GM23338 (cell line): Measurements from ENCODE around the gene ZC3H12C. TPM values are rescaled to one million over a fixed set of nuclear protein-coding genes. Genes with fewer than 3 reads are reported as not detected.

Experiments used
- ATAC-seq: fragments of 200-7000 bp; cut with Tn5 transposase; 3 replicates; pipeline ENCODE4 v1.9.1; 2020
- DNase-seq: peaks from one replicate; pipeline ENCODE4 v3.0.0-alpha.2; 2015; ENCODE audit warnings: low spot score
- H2AFZ ChIP-seq: fragments of 200-600 bp; sonication (generic); 2 replicates; pipeline ENCODE4 v1.8.0; 2016; ENCODE audit warnings: antibody characterized with exemption, mild to moderate bottlenecking, moderate library complexity
- H3F3A ChIP-seq: fragments of 200-600 bp; sonication (generic); replicated peaks from 2 replicates; pipeline ENCODE4 v1.8.0; 2017; ENCODE audit warnings: antibody characterized with exemption, mixed run types, low read depth
- H3K27ac ChIP-seq: fragments of 200-600 bp; sonication (generic); 2 replicates; pipeline ENCODE4 v1.6.1; 2016; ENCODE audit warnings: low read depth
- H3K27me3 ChIP-seq: fragments of 200-600 bp; sonication (generic); 2 replicates; pipeline ENCODE4 v1.8.0; 2016; ENCODE audit warnings: mild to moderate bottlenecking, mixed run types, moderate library complexity; ENCODE audit not compliant: insufficient read depth
- H3K36me3 ChIP-seq: fragments of 200-600 bp; sonication (generic); 2 replicates; pipeline ENCODE4 v1.8.0; 2016; ENCODE audit warnings: mild to moderate bottlenecking; ENCODE audit not compliant: insufficient read depth
- H3K4me1 ChIP-seq: fragments of 200-600 bp; sonication (generic); 2 replicates; pipeline ENCODE4 v1.8.0; 2016; ENCODE audit warnings: mild to moderate bottlenecking, moderate library complexity; ENCODE audit not compliant: insufficient read depth
- H3K4me2 ChIP-seq: fragments of 200-600 bp; sonication (generic); 2 replicates; pipeline ENCODE4 v1.7.1; 2017; ENCODE audit warnings: mixed run types
- H3K4me3 ChIP-seq: fragments of 200-600 bp; sonication (generic); 2 replicates; pipeline ENCODE4 v1.6.1; 2016; ENCODE audit warnings: mixed run types
- H3K79me2 ChIP-seq: fragments of 200-600 bp; sonication (generic); replicated peaks from 2 replicates; pipeline ENCODE4 v1.8.0; 2017; ENCODE audit warnings: mild to moderate bottlenecking; ENCODE audit not compliant: insufficient read depth
- H3K9me2 ChIP-seq: fragments of 200-600 bp; sonication (generic); 2 replicates; pipeline ENCODE4 v1.8.0; 2017; ENCODE audit not compliant: insufficient read depth
- H4K20me1 ChIP-seq: fragments of 200-600 bp; sonication (generic); replicated peaks from 2 replicates; pipeline ENCODE4 v1.8.0; 2017; ENCODE audit warnings: mild to moderate bottlenecking; ENCODE audit not compliant: insufficient read depth
- H3K27ac Mint-ChIP-seq: 2 replicates; pipeline ENCODE4 v1.8.0; 2020; ENCODE audit warnings: inconsistent platforms, mild to moderate bottlenecking, moderate library complexity, mixed read lengths
- H3K27me3 Mint-ChIP-seq: 3 replicates; pipeline ENCODE4 v1.8.0; 2022; ENCODE audit warnings: low read depth, mild to moderate bottlenecking, moderate library complexity, mixed read lengths, inconsistent platforms; ENCODE audit not compliant: insufficient read depth, poor library complexity
- H3K36me3 Mint-ChIP-seq: 3 replicates; pipeline ENCODE4 v1.8.0; 2021; ENCODE audit warnings: low read depth, mild to moderate bottlenecking, inconsistent platforms, moderate library complexity, mixed read lengths
- H3K4me1 Mint-ChIP-seq: 3 replicates; pipeline ENCODE4 v1.8.0; 2020; ENCODE audit warnings: mild to moderate bottlenecking, inconsistent platforms, mixed read lengths
- H3K4me3 Mint-ChIP-seq: 3 replicates; pipeline ENCODE4 v1.8.0; 2021; ENCODE audit warnings: moderate library complexity, mild to moderate bottlenecking, inconsistent platforms, mixed read lengths
- H3K9me3 Mint-ChIP-seq: 3 replicates; pipeline ENCODE4 v1.8.0; 2020; ENCODE audit warnings: moderate library complexity, mild to moderate bottlenecking, inconsistent platforms, mixed read lengths
- CREB1 ChIP-seq: fragments of 250-450 bp; sonication (Bioruptor Pico); IDR thresholded peaks from 2 replicates; pipeline ENCODE4 v1.5.0; 2020; ENCODE audit warnings: low read depth, mild to moderate bottlenecking, moderate library complexity
- CTCF ChIP-seq, 2 experiments: fragments of 200-600 bp in 1 of 2; sonication (generic) in 1 of 2; conservative IDR thresholded peaks; 2 replicates each; pipeline versions ENCODE4 v1.5.1 to v1.6.1; 2016 to 2017; ENCODE audit warnings: antibody characterized with exemption in 2 of 2, low read depth in 2 of 2, mild to moderate bottlenecking in 2 of 2, moderate library complexity in 1 of 2
- ETS1 ChIP-seq: IDR thresholded peaks from 2 replicates; pipeline ENCODE4 v1.6.1; 2016; ENCODE audit warnings: antibody characterized with exemption
- EZH2 ChIP-seq: fragments of 200-600 bp; sonication (generic); IDR thresholded peaks from one replicate; pipeline ENCODE4 v1.8.0; 2017; ENCODE audit warnings: antibody characterized with exemption, mild to moderate bottlenecking, low read depth; ENCODE audit not compliant: unreplicated experiment
- EZH2phosphoT487 ChIP-seq: fragments of 200-600 bp; sonication (generic); IDR thresholded peaks from one replicate; pipeline ENCODE4 v1.8.1; 2018; ENCODE audit warnings: antibody characterized with exemption; ENCODE audit not compliant: unreplicated experiment
- JUNB ChIP-seq: IDR thresholded peaks from one replicate; pipeline ENCODE4 v1.6.1; 2016; ENCODE audit warnings: antibody characterized with exemption; ENCODE audit not compliant: unreplicated experiment
- NANOG ChIP-seq: IDR thresholded peaks from 2 replicates; pipeline ENCODE4 v1.6.1; 2016; ENCODE audit warnings: antibody characterized with exemption, borderline replicate concordance
- POLR2AphosphoS5 ChIP-seq: IDR thresholded peaks from 2 replicates; pipeline ENCODE4 v1.6.1; 2016; ENCODE audit warnings: antibody characterized with exemption, low read depth
- REST ChIP-seq: IDR thresholded peaks from one replicate; pipeline ENCODE4 v1.6.1; 2018; ENCODE audit warnings: antibody characterized with exemption; ENCODE audit not compliant: unreplicated experiment
- STAT1 ChIP-seq: IDR thresholded peaks from one replicate; pipeline ENCODE4 v1.6.1; 2016; ENCODE audit warnings: antibody characterized with exemption; ENCODE audit not compliant: unreplicated experiment
- ZNF114 ChIP-seq: fragments of 250-450 bp; sonication (Bioruptor Pico); IDR thresholded peaks from 2 replicates; pipeline ENCODE4 v1.5.0; 2020; ENCODE audit warnings: mild to moderate bottlenecking, moderate library complexity
- ZNF331 ChIP-seq: fragments of 250-450 bp; sonication (Bioruptor Pico); IDR thresholded peaks from 2 replicates; pipeline ENCODE4 v1.5.0; 2020; ENCODE audit warnings: low read depth, mild to moderate bottlenecking, moderate library complexity
- ZNF462 ChIP-seq: fragments of 250-450 bp; sonication (Bioruptor Pico); IDR thresholded peaks from 2 replicates; pipeline ENCODE4 v1.5.0; 2020; ENCODE audit warnings: mild to moderate bottlenecking, moderate library complexity
- polyA plus RNA-seq: library from polyadenylated mRNA; unstranded; fragments of >200 nt; fragmentation: Nextera tagmentation; extraction: Ambion mirVana; gene quantifications from 2 replicates; pipeline ENCODE4 v1.2.1, GENCODE V29; 2016
- total RNA-seq: library from RNA; depleted of rRNA; stranded (reverse); fragments of >200 nt; shearing (Covaris generic); gene quantifications from 2 replicates; pipeline ENCODE4 v1.2.3, GENCODE V29; 2014

Gene ZC3H12C
- total and polyA plus RNA-seq, 2 experiments from 2014 or later: 0.55 to 2.4 TPM

GRCh38 chr11:110186456-110186855, 93.3 kb downstream of the ZC3H12C start:
- no peak overlapping the region for H3K27ac Mint-ChIP-seq
- Histone ChIP-seq H3K36me3 (no peaks in the 10 kb centered on the region), H3F3A (no peaks in the 10 kb centered on the region), H3K4me1 (peaks cover 18% of the 10 kb centered on the region), H3K9me2 (peaks cover 5% of the 10 kb centered on the region; the same call in 1 of the 2 replicates), H3K27ac (no peak overlapping the region), H3K79me2 (no peaks in the 10 kb centered on the region), H3K4me3 (no peak overlapping the region), H4K20me1 (no peaks in the 10 kb centered on the region), H3K4me2 (peak overlapping the region; percentile 55), H3K27me3 (no peaks in the 10 kb centered on the region), H2AFZ (peak overlapping the region; percentile 47; the same call in 1 of the 2 replicates)
- H3K9me3 Mint-ChIP-seq: no peaks in the 10 kb centered on the region
- TF ChIP-seq CTCF (conservative IDR thresholded peaks at IDR 0.05; ENCODE audit: low read depth in 2 of 2) (no peak), REST (no peak), EZH2 (no peak), CREB1 (CRISPR knock-in tag) (no peak), ZNF462 (CRISPR knock-in tag) (no peak), STAT1 (no peak), NANOG (no peak), ZNF331 (CRISPR knock-in tag) (no peak), POLR2AphosphoS5 (no peak), JUNB (no peak), ETS1 (no peak), EZH2phosphoT487 (no peak), ZNF114 (CRISPR knock-in tag) (no peak)
- peak; percentile 22; the same call in 1 of the 3 replicates for ATAC-seq
- no peaks in the 10 kb centered on the region for H3K36me3 Mint-ChIP-seq
- DNase-seq: no peak
- H3K4me1 Mint-ChIP-seq: peaks cover 26% of the 10 kb centered on the region
- no peak overlapping the region for H3K4me3 Mint-ChIP-seq
- peaks cover 10% of the 10 kb centered on the region for H3K27me3 Mint-ChIP-seq
